Thyroid gland (tissue), 4 donors: ENCODE data around the gene ADAMTS20.

Source experiments
- POLR2A ChIP-seq, 2 donors: fragments of 450-650 bp; IDR thresholded peaks; one replicate each; pipeline ENCODE4 v1.6.1; 2017; ENCODE audit warnings: antibody characterized with exemption in 2 of 2, mild to moderate bottlenecking in 2 of 2, moderate library complexity in 1 of 2
- TF ChIP-seq, protein P1 (sequence below), 6 experiments: fragments of 200-600 bp in 3 of 6; fragments of 450-650 bp in 3 of 6; sonication (generic) in 3 of 6; IDR thresholded peaks; one replicate each; pipeline ENCODE4 v1.5.1; 2016 to 2019; ENCODE audit warnings: antibody characterized with exemption in 6 of 6, mild to moderate bottlenecking in 2 of 6, inconsistent platforms in 1 of 6, moderate library complexity in 1 of 6

GRCh38 chr12:43306066-43306465 is 245.9 kb downstream of the ADAMTS20 start:
- TF ChIP-seq, protein P1, sequence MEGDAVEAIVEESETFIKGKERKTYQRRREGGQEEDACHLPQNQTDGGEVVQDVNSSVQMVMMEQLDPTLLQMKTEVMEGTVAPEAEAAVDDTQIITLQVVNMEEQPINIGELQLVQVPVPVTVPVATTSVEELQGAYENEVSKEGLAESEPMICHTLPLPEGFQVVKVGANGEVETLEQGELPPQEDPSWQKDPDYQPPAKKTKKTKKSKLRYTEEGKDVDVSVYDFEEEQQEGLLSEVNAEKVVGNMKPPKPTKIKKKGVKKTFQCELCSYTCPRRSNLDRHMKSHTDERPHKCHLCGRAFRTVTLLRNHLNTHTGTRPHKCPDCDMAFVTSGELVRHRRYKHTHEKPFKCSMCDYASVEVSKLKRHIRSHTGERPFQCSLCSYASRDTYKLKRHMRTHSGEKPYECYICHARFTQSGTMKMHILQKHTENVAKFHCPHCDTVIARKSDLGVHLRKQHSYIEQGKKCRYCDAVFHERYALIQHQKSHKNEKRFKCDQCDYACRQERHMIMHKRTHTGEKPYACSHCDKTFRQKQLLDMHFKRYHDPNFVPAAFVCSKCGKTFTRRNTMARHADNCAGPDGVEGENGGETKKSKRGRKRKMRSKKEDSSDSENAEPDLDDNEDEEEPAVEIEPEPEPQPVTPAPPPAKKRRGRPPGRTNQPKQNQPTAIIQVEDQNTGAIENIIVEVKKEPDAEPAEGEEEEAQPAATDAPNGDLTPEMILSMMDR (IDR thresholded peaks at IDR 0.05): no peak
- TF ChIP-seq POLR2A (IDR thresholded peaks at IDR 0.05): no peak
